Endodermal cell (in vitro differentiated cells): Measurements from ENCODE around the gene SPG21. TPM values are rescaled to one million over a fixed set of nuclear protein-coding genes. Genes with fewer than 3 reads are reported as not detected.
A peak's percentile ranks its signal among the peaks of the same experiment; 100 is the strongest.

ENCODE experiments used
- DNase-seq: peaks from one replicate; pipeline ENCODE4 v3.0.0-alpha.2; 2017
- H3K27ac ChIP-seq: 2 replicates; pipeline ENCODE4 v1.5.1; 2013; ENCODE audit warnings: mild to moderate bottlenecking, low read depth, low read length, moderate library complexity
- H3K27me3 ChIP-seq: 2 replicates; pipeline ENCODE4 v1.6.1; 2013; ENCODE audit warnings: mild to moderate bottlenecking, low read length, moderate library complexity; ENCODE audit not compliant: insufficient read depth, control insufficient read depth, poor library complexity, severe bottlenecking
- H3K36me3 ChIP-seq: 2 replicates; pipeline ENCODE4 v1.7.0; 2013; ENCODE audit warnings: mild to moderate bottlenecking, low read length, moderate library complexity; ENCODE audit not compliant: control insufficient read depth, insufficient read depth
- H3K4me1 ChIP-seq: one replicate; pipeline ENCODE4 v1.7.0; 2013; ENCODE audit warnings: low read length; ENCODE audit not compliant: control insufficient read depth, insufficient read depth
- H3K4me3 ChIP-seq: 2 replicates; pipeline ENCODE4 v1.5.1; 2013; ENCODE audit warnings: mild to moderate bottlenecking, low read length, moderate library complexity
- H3K9ac ChIP-seq: 2 replicates; pipeline ENCODE4 v1.6.1; 2013; ENCODE audit warnings: mild to moderate bottlenecking, low read length, moderate library complexity; ENCODE audit not compliant: poor library complexity, severe bottlenecking; ENCODE audit errors: extremely low read depth
- H3K9me3 ChIP-seq: 2 replicates; pipeline ENCODE4 v1.6.1; 2013; ENCODE audit warnings: mild to moderate bottlenecking, low read length, moderate library complexity; ENCODE audit not compliant: control insufficient read depth
- H3K27ac Mint-ChIP-seq: 2 replicates; pipeline ENCODE4 v1.8.0; 2020; ENCODE audit warnings: mixed read lengths
- H3K27me3 Mint-ChIP-seq: 2 replicates; pipeline ENCODE4 v1.8.0; 2021; ENCODE audit warnings: mild to moderate bottlenecking, mixed read lengths; ENCODE audit not compliant: insufficient read depth
- H3K36me3 Mint-ChIP-seq: 2 replicates; pipeline ENCODE4 v1.8.0; 2020; ENCODE audit warnings: low read depth, mixed read lengths
- H3K4me1 Mint-ChIP-seq: 2 replicates; pipeline ENCODE4 v1.8.0; 2020; ENCODE audit warnings: mixed read lengths
- H3K4me3 Mint-ChIP-seq: 2 replicates; pipeline ENCODE4 v1.8.0; 2020; ENCODE audit warnings: mild to moderate bottlenecking, moderate library complexity, mixed read lengths
- H3K9me3 Mint-ChIP-seq: 2 replicates; pipeline ENCODE4 v1.8.0; 2020; ENCODE audit warnings: mild to moderate bottlenecking, mixed read lengths
- WGBS, 2 experiments: methylation state at CpG; one replicate each; pipeline versions ENCODE4 v1.1.5 to v1.1.7; 2013; ENCODE audit warnings: missing lambda C conversion rate in 2 of 2, mixed read lengths in 1 of 2; ENCODE audit not compliant: insufficient coverage in 1 of 2, insufficient read length in 1 of 2; 5-methylcytosine and 5-hydroxymethylcytosine counted together
- total RNA-seq, 2 donors: library from RNA; stranded (reverse); fragmentation: NEBNext Ultra II Directional in 1 of 2; extraction: Animal tissue kit (Norgen Biotek cat#: 25700) in 1 of 2; gene quantifications; 2 replicates in 1 of 2; 3 replicates in 1 of 2; pipeline ENCODE4 v1.2.1, GENCODE V29; 2021
- TF ChIP-seq, protein P1 (sequence below): fragments of 200-600 bp; sonication (generic); conservative IDR thresholded peaks from 2 replicates; pipeline ENCODE4 v1.5.0; 2021; ENCODE audit warnings: antibody characterized with exemption, mild to moderate bottlenecking

Gene SPG21
- total RNA-seq, 2 donors from 2014 or later = 77.0 to 96.1 TPM

DNA sequence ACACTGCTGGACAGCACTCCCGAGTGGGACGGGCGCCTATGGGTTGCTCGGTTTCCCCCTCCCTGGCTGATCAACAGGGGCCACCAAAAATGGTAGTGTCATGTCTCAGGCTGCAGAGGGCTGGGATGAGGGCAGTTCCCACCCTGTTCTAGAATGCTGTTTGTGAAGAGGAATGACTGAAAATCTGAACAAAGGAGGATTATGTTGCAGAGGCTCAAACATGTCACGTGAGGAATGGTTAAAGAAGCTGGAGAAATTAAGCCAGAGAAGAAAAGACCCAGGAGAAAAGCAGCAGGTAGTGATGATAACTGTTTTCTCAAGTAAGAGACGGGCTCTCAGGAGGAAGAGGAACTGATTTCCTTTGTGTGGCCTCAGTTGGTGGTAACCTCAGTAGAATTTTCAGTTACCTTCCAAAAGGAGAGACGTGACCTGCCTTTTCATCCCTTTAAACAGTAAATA lies 10.4 kb downstream of the SPG21 start:
- no peak overlapping the region for H3K4me3 ChIP-seq
- H3K9ac ChIP-seq = peak overlapping the region; percentile 14
- no peaks in the 10 kb centered on the region for H3K9me3 ChIP-seq
- DNase-seq = peak; percentile 69
- H3K27ac Mint-ChIP-seq = peak overlapping the region; percentile 80
- peaks cover 46% of the 10 kb centered on the region for H3K36me3 Mint-ChIP-seq
- peak overlapping the region; percentile 61 for H3K27ac ChIP-seq
- peaks cover 44% of the 10 kb centered on the region for H3K36me3 ChIP-seq
- H3K27me3 ChIP-seq = no peaks in the 10 kb centered on the region
- peaks cover 21% of the 10 kb centered on the region for H3K4me1 Mint-ChIP-seq
- H3K27me3 Mint-ChIP-seq = no peaks in the 10 kb centered on the region
- H3K9me3 Mint-ChIP-seq = no peaks in the 10 kb centered on the region
- WGBS, 2 experiments = 27 to 34% methylated on average over 4 to 7 of the region's 7 CpGs
- H3K4me1 ChIP-seq = peaks cover 4% of the 10 kb centered on the region
- peak overlapping the region; percentile 16 for H3K4me3 Mint-ChIP-seq
- TF ChIP-seq, protein P1, sequence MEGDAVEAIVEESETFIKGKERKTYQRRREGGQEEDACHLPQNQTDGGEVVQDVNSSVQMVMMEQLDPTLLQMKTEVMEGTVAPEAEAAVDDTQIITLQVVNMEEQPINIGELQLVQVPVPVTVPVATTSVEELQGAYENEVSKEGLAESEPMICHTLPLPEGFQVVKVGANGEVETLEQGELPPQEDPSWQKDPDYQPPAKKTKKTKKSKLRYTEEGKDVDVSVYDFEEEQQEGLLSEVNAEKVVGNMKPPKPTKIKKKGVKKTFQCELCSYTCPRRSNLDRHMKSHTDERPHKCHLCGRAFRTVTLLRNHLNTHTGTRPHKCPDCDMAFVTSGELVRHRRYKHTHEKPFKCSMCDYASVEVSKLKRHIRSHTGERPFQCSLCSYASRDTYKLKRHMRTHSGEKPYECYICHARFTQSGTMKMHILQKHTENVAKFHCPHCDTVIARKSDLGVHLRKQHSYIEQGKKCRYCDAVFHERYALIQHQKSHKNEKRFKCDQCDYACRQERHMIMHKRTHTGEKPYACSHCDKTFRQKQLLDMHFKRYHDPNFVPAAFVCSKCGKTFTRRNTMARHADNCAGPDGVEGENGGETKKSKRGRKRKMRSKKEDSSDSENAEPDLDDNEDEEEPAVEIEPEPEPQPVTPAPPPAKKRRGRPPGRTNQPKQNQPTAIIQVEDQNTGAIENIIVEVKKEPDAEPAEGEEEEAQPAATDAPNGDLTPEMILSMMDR = peak; percentile 22

- peaks cover 58% of the 10 kb centered on the region for H3K36me3 ChIP-seq
- H3K27me3 Mint-ChIP-seq = no peaks in the 10 kb centered on the region
Measured at GRCh38 chr15:64975390-64975789, 14.3 kb downstream of the SPG21 start.

GRCh38 chr15:64970698-64971097 lies 19.0 kb downstream of the SPG21 start:
- WGBS, 2 experiments = 90 to 100% methylated on average over 3 to 6 of the region's 7 CpGs
- H3K27ac ChIP-seq = no peak overlapping the region
- Mint-ChIP-seq H3K27me3 (no peaks in the 10 kb centered on the region), H3K4me3 (no peak overlapping the region), H3K36me3 (peaks cover 67% of the 10 kb centered on the region), H3K4me1 (no peaks in the 10 kb centered on the region), H3K27ac (no peak overlapping the region), H3K9me3 (no peaks in the 10 kb centered on the region)
- no peaks in the 10 kb centered on the region for H3K9me3 ChIP-seq
- no peaks in the 10 kb centered on the region for H3K4me1 ChIP-seq
- DNase-seq = no peak
- H3K9ac ChIP-seq = no peak overlapping the region
- peaks cover 72% of the 10 kb centered on the region for H3K36me3 ChIP-seq
- no peak overlapping the region for H3K4me3 ChIP-seq
- no peaks in the 10 kb centered on the region for H3K27me3 ChIP-seq
- TF ChIP-seq, protein P1 = no peak

More at GRCh38 chr15:64975390-64975789, 14.3 kb downstream of the SPG21 start:
- Histone ChIP-seq H3K27me3 (no peaks in the 10 kb centered on the region), H3K27ac (no peak overlapping the region), H3K9me3 (no peaks in the 10 kb centered on the region), H3K4me1 (peaks cover 4% of the 10 kb centered on the region), H3K9ac (no peak overlapping the region), H3K4me3 (no peak overlapping the region)
- 0 to 74% methylated on average over 1 to 5 of the region's 5 CpGs for WGBS, 2 experiments
- no peak overlapping the region for H3K27ac Mint-ChIP-seq
- H3K4me3 Mint-ChIP-seq = no peak overlapping the region
- H3K36me3 Mint-ChIP-seq = peaks cover 58% of the 10 kb centered on the region
- no peak for DNase-seq
- TF ChIP-seq, protein P1 = no peak
- peaks cover 15% of the 10 kb centered on the region for H3K4me1 Mint-ChIP-seq
- no peaks in the 10 kb centered on the region for H3K9me3 Mint-ChIP-seq
